ENCODE results near the gene LCN6. TPM values are rescaled to one million over a fixed set of nuclear protein-coding genes. Genes with fewer than 3 reads are reported as not detected.
A peak's percentile ranks its signal among the peaks of the same experiment; 100 is the strongest.

The LCN6 gene
- total and polyA plus RNA-seq, 9 of the 15 experiments (the other 6 are each of a cell fraction or from before 2014, with no cell fraction given) = 0.10 to 0.45 (median 0.37) TPM; not detected in 5

GRCh38 chr9:136762915-136763648, 14.8 kb upstream of the LCN6 start (continued):
- TF ChIP-seq RBFOX2 (IDR thresholded peaks at IDR 0.05; ENCODE audit: low read depth, low read length) (peak; percentile 63), KDM1A (IDR thresholded peaks at IDR 0.05) (no peak), CREB1 (IDR thresholded peaks at IDR 0.05) (no peak; the same call in 1 of the 2 replicates), CREB1 (CRISPR knock-in tag; IDR thresholded peaks at IDR 0.05) (0 out of 2 replicates have a peak, but pooled peaks have one; percentile 18), MAZ (CRISPR knock-in tag; conservative IDR thresholded peaks at IDR 0.05 in 1 of 2, IDR thresholded peaks at IDR 0.05 in 1 of 2) (peak; percentile 67 to 70), SNIP1 (IDR thresholded peaks at IDR 0.05; ENCODE audit: low read depth) (no peak), PTBP1 (IDR thresholded peaks at IDR 0.05; ENCODE audit: low read depth, low read length) (no peak), CREM (IDR thresholded peaks at IDR 0.05; ENCODE audit: low read depth) (peak; percentile 18; the same call in 1 of the 2 replicates), SP1 (CRISPR knock-in tag; IDR thresholded peaks at IDR 0.05) (peak; percentile 65; the same call in 1 of the 2 replicates), POLR2A (conservative IDR thresholded peaks at IDR 0.05) (peak; percentile 57; the same call in 1 of the 2 replicates), ZSCAN32 (CRISPR knock-in tag; IDR thresholded peaks at IDR 0.05) (no peak), VEZF1 (CRISPR knock-in tag; IDR thresholded peaks at IDR 0.05) (peak; percentile 92), THRB (CRISPR knock-in tag; conservative IDR thresholded peaks at IDR 0.05) (no peak), FIP1L1 (IDR thresholded peaks at IDR 0.05; ENCODE audit: low read depth, low read length, poor library complexity, severe bottlenecking) (peak; percentile 41), HMGN3 (IDR thresholded peaks at IDR 0.05; ENCODE audit: borderline replicate concordance, extremely low read depth, insufficient read length, low read depth, low read length) (peak; percentile 36), ZFX (CRISPR knock-in tag; IDR thresholded peaks at IDR 0.05) (peak; percentile 41; the same call in 1 of the 2 replicates), CSDE1 (IDR thresholded peaks at IDR 0.05) (no peak)

Data from K562 (cell line).